ENCODE results near the gene KLF6.

DNA sequence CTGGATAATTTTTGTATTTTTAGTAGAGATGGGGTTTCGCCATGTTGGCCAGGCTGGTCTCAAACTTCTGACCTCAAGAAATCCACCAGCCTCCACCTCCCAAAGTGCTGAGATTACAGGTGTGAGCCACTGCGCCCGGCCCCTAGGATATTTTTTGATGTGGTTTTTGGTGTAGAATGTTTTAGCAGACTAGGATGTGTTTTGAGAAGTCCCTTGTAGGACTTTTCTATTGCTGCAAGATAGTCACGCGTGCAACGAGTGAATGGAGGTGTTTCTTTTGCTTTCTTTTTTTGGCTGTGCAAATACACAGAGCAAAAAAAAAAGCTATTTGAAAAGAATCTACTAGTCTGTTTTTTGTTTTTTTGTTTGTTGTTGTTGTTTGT is 29.8 kb upstream of the KLF6 start:
- TF ChIP-seq, protein P1, sequence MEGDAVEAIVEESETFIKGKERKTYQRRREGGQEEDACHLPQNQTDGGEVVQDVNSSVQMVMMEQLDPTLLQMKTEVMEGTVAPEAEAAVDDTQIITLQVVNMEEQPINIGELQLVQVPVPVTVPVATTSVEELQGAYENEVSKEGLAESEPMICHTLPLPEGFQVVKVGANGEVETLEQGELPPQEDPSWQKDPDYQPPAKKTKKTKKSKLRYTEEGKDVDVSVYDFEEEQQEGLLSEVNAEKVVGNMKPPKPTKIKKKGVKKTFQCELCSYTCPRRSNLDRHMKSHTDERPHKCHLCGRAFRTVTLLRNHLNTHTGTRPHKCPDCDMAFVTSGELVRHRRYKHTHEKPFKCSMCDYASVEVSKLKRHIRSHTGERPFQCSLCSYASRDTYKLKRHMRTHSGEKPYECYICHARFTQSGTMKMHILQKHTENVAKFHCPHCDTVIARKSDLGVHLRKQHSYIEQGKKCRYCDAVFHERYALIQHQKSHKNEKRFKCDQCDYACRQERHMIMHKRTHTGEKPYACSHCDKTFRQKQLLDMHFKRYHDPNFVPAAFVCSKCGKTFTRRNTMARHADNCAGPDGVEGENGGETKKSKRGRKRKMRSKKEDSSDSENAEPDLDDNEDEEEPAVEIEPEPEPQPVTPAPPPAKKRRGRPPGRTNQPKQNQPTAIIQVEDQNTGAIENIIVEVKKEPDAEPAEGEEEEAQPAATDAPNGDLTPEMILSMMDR (IDR thresholded peaks at IDR 0.05; ENCODE audit: low read length): no peak
- TF ChIP-seq EZH2 (IDR thresholded peaks at IDR 0.05; ENCODE audit: borderline replicate concordance, low read length): no peak

Measured in OCI-LY1 (cell line).